Measurements from ENCODE around the gene GARS1.

- no peak for TF ChIP-seq RAD21 (IDR thresholded peaks at IDR 0.05; ENCODE audit: low read depth)
- TF ChIP-seq REST (IDR thresholded peaks at IDR 0.05; ENCODE audit: low read depth), result no peak
Measured at GRCh38 chr7:30674420-30674819, 79.7 kb downstream of the GARS1 start.
